ENCODE results near the gene BAD.

The BAD gene

DNA sequence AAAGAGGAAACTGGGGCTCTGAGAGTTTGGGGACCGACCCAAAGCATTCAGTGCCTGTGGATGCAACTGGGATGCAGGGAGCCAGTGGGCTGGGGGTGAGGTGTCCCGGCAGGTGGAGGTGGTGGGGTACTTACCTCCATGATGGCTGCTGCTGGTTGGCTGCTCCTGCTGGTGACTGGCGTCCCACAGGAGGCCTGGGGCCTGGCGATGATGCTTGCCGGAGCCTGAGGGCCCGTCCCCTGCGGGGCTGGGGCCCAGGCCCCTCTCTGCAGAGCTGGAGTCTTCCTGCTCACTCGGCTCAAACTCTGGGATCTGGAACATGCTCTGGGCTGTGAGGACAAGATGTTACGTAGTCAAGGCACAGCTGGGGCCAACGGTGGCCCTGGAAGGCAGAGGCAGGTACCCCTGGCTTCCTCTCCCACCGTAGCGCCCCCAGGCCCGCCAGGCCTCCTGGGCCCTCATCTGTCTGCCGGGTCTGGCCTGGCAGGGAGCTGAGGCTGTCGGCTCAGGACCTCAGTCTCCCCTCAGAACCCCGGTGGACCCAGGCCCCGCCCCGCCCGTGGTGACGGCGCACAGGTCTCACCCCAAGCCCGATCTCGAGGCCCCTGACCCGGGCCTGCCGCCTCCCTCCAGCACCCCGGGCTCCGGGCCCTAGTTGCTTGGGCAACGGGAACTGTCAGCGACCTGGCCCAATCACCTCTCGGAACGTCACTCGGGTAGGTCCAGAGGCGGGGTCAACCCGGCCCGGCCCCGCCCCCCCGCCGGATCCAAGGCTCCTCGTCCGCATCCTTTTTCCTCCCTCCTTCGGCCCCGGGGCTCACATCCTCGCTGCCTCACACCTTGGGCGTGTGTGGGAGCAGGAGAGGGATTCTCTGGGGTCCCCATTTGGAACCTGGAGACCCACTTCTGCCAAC, at the start of gene BAD:
TSS of gene BAD (minus strand) at position 618 of the 914 bp plus-strand sequence. CDS start at position 321, 297 bp downstream.
- peak; percentile 99 for DNase-seq (ENCODE audit: extremely low spot score)
- POLR2A ChIA-PET, result interaction anchor here (0.8 to 2.7 kb wide), 4 partner anchors 13 to 99 kb away, joined by 3 to 11 read pairs (median 4); partner anchors contain the start of genes NUDT22 and STIP1
- TF ChIP-seq CTCF (IDR thresholded peaks at IDR 0.05; ENCODE audit: control extremely low read depth, extremely low read depth, low read depth, missing control alignments), result peak; percentile 0
- CTCF ChIA-PET, result interaction anchor here (1.2 to 14.3 kb wide), 4 partner anchors 13 to 79 kb away, joined by 3 to 186 read pairs (median 14); partner anchors contain the start of genes CATSPERZ and ESRRA

DNA sequence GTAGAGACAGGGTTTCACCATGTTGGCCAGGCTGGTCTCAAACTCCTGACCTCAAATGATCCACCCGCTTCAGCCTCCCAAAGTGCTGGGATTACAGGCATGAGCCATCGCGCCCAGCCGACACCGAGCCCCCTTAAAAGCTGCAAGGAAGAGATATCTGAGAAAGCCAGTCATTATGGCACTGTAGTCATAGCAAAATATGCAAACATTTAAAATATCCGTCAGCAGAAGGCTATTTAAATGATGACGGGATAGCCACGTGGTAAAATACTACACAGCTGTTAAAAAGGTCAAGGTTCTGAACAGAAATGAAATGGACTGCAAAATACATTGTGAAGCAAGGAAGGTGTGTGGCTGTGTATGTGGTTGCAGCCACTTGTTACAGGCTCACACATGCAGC, 49.1 kb upstream of the BAD start:
- CTCF ChIA-PET, result interaction anchor here (0.9 to 4.2 kb wide), 6 partner anchors 8 to 129 kb away, joined by 3 to 71 read pairs (median 32); partner anchors contain the start of genes CCDC88B, ESRRA, PRDX5 and TRMT112
- no peak for TF ChIP-seq CTCF (IDR thresholded peaks at IDR 0.05; ENCODE audit: control extremely low read depth, extremely low read depth, low read depth, missing control alignments)
- DNase-seq (ENCODE audit: extremely low spot score), result no peak
- POLR2A ChIA-PET, result no interaction called here

DNA sequence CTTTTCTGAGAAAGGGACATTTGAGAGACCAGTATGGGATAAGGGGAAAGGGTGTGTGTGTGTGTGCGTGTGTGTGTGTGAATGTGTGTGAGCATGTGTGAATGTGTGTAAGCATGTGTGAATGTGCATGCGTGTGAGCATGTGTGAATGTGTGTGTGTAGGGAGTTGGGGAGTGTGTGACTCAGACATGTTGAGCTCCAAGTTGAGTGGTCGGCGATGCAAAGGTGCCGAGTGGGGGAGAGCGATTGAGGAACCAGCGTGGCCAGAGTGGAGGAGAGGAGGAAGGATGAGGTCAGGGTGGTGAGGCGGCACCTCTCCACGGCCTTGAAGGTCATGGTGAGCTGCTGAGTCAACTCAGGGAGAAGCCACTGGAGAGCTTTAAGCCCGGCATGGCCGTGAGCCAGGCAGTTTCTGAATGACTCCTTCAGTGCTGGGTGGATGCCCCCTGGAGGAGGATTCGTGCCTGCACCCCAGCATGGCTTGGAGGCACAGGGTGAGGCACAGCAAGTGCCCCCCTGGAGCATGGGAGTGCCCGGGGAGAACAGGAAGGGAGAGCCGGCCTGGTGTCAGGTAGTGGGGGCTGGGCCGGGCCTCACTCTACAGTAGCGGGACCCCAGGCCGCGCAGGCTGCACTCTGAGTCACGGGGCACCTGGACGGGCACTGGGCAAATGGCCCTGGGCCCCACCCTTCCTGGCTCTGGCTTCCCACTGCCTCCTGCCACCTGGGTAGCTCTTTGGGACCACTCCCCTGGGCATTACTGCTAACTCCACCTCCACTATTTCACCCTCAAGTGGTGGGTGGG, 47.3 kb upstream of the BAD start:
- peak; percentile 56 for TF ChIP-seq CTCF (IDR thresholded peaks at IDR 0.05; ENCODE audit: control extremely low read depth, extremely low read depth, low read depth, missing control alignments)
- ChIA-PET POLR2A (interaction anchor here (0.6 to 2.0 kb wide), 4 partner anchors 8 to 146 kb away, joined by 3 to 18 read pairs (median 5); partner anchors contain the start of genes CCDC88B, PRDX5, STIP1 and TRMT112), CTCF (interaction anchor here (0.7 to 4.2 kb wide), 25 partner anchors 9 to 633 kb away, joined by 3 to 71 read pairs (median 4); partner anchors contain the start of genes CATSPERZ, CCDC88B, ESRRA and FERMT3)
- DNase-seq (ENCODE audit: extremely low spot score), result peak; percentile 79

GRCh38 chr11:64330888-64331287, 46.4 kb upstream of the BAD start:
- no peak for TF ChIP-seq CTCF (IDR thresholded peaks at IDR 0.05; ENCODE audit: control extremely low read depth, extremely low read depth, low read depth, missing control alignments)
- ChIA-PET CTCF (interaction anchor here (0.8 to 4.2 kb wide), 15 partner anchors 8 to 634 kb away, joined by 3 to 71 read pairs (median 9); partner anchors contain the start of genes CATSPERZ, CCDC88B, ESRRA and FERMT3), POLR2A (interaction anchor here (1.5 to 2.0 kb wide), 2 partner anchors 9 to 13 kb away, joined by 4 to 18 read pairs; partner anchors contain the start of genes CCDC88B, PRDX5 and TRMT112)
- no peak for DNase-seq (ENCODE audit: extremely low spot score)

DNA sequence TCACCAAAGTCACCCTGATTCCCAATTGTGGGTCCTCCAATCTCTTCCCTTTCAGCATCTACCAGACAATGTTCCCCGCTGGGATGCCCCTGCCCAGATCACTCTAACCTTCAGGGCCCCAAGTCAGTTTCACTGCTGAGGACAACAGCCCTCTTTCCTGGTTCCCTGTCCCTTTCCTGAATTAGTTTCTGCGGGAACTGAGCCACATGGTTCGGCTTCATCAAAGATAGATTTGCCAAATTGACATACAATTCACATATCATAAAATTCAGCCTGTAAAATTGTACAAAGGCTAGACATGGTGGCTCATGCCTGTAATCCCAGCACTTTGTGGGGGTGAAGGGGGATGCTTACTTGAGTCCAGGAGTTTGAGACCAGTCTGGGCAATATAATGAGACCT, 43.5 kb upstream of the BAD start:
- no peak for DNase-seq (ENCODE audit: extremely low spot score)
- CTCF ChIA-PET, result interaction anchor here (1.0 to 1.5 kb wide), 2 partner anchors 10 to 27 kb away, joined by 3 to 4 read pairs; partner anchors contain the start of gene PRDX5
- POLR2A ChIA-PET, result interaction anchor here (1.8 kb wide), 1 partner anchor 10 kb away, joined by 5 read pairs; the partner anchor contains the start of genes PRDX5 and TRMT112
- TF ChIP-seq CTCF (IDR thresholded peaks at IDR 0.05; ENCODE audit: control extremely low read depth, extremely low read depth, low read depth, missing control alignments), result no peak

All from GM10248 (cell line).